UCSD-AML1 (cell line): Measurements from ENCODE around the gene ASCL3.
"Not testable (repeated sequence)": the region's sequence is repeated elsewhere in the genome, so short reads cannot be mapped to it uniquely, and the experiment has no call there.

Experiments used
- DNase-seq: peaks from one replicate; lab custom pipeline; 2025; ENCODE audit not compliant: unreplicated experiment; lab: John Stamatoyannopoulos, UW

Gene ASCL3

GRCh38 chr11:8942518-8943066 is at the start of gene ASCL3:
TSS of gene ASCL3 (minus strand) at chr11:8943016. CDS start at chr11:8938161, 4,855 bp downstream.
- no peak for DNase-seq

- DNase-seq = no peak
Measured at GRCh38 chr11:8989453-8989852, 46.6 kb upstream of the ASCL3 start.

- no peak for DNase-seq
Measured at GRCh38 chr11:8988329-8989234, 45.8 kb upstream of the ASCL3 start.

- no peak for DNase-seq
Measured at GRCh38 chr11:8987446-8987845, 44.6 kb upstream of the ASCL3 start.

GRCh38 chr11:8986772-8987171 is 44.0 kb upstream of the ASCL3 start:
- not testable (repeated sequence) for DNase-seq

- DNase-seq = no peak
Measured at GRCh38 chr11:8985462-8985861, 42.6 kb upstream of the ASCL3 start.

GRCh38 chr11:8983552-8983951 is 40.7 kb upstream of the ASCL3 start:
- no peak for DNase-seq

GRCh38 chr11:8980485-8980884 is 37.7 kb upstream of the ASCL3 start:
- DNase-seq = no peak

- DNase-seq = not testable (repeated sequence)
Measured at GRCh38 chr11:8979365-8979764, 36.5 kb upstream of the ASCL3 start.

- DNase-seq = no peak
Measured at GRCh38 chr11:8973121-8973520, 30.3 kb upstream of the ASCL3 start.

- no peak for DNase-seq
Measured at GRCh38 chr11:8971924-8972316, 29.1 kb upstream of the ASCL3 start.

- DNase-seq = no peak
Measured at GRCh38 chr11:8971196-8971923, 28.5 kb upstream of the ASCL3 start.

GRCh38 chr11:8967184-8967583 is 24.4 kb upstream of the ASCL3 start:
- DNase-seq = no peak

- peak; percentile 91 for DNase-seq
Measured at GRCh38 chr11:8964324-8965320, 21.8 kb upstream of the ASCL3 start, which contains the start of gene TMEM9B. TSS of gene TMEM9B (minus strand) at chr11:8964442. CDS start at chr11:8964313, 129 bp downstream.

- peak; percentile 89 for DNase-seq
Measured at GRCh38 chr11:8963569-8964323, 20.9 kb upstream of the ASCL3 start.

- no peak for DNase-seq
Measured at GRCh38 chr11:8962841-8963240, 20.0 kb upstream of the ASCL3 start.

GRCh38 chr11:8961401-8961800 is 18.6 kb upstream of the ASCL3 start:
- DNase-seq = no peak

GRCh38 chr11:8959546-8960166 is 16.8 kb upstream of the ASCL3 start:
- no peak for DNase-seq

- no peak for DNase-seq
Measured at GRCh38 chr11:8956860-8957259, 14.0 kb upstream of the ASCL3 start.
